H1 (cell line): ENCODE results near the gene DGKI. TPM values are rescaled to one million over a fixed set of nuclear protein-coding genes. Genes with fewer than 3 reads are reported as not detected.

Experiments used
- polyA plus RNA-seq, 7 experiments: library from polyadenylated mRNA; depleted of rRNA in 3 of 7; stranded (reverse) in 5 of 7; unstranded in 2 of 7; fragments of >200 nt in 5 of 7; fragments of 200-250 nt in 2 of 7; gene quantifications; 1 replicate in 5 of 7; 2 replicates in 1 of 7; 4 replicates in 1 of 7; pipeline versions ENCODE4 v1.2.1 to v1.2.3, GENCODE V29; 2011 to 2013; ENCODE audit warnings: missing spikeins in 2 of 7, mixed read lengths in 2 of 7
- small RNA-seq: library from polyadenylated mRNA; stranded (forward); fragments of <200 nt; extraction: miRNeasy Mini kit (QIAGEN cat#:217004); gene quantifications from one replicate; pipeline ENCODE3, GENCODE V24; 2013; ENCODE audit not compliant: insufficient read depth
- total RNA-seq: library from RNA; stranded (reverse); fragmentation: NEBNext Ultra II Directional; extraction: Animal tissue kit (Norgen Biotek cat#: 25700); gene quantifications from 2 replicates; pipeline ENCODE4 v1.2.1, GENCODE V29; 2021

The DGKI gene
- total and polyA plus RNA-seq, 2 of the 8 experiments (the other 6 are each of a cell fraction or from before 2014, with no cell fraction given): 0.20 to 0.71 TPM

Small RNA genes within 50 kb of the gene (small RNA-seq; reads per million reads assigned to genes)
- gene AC090498.1: not detected

Other genes starting within 250 kb of the DGKI start
- gene CREB3L2, start 155.1 kb upstream of the DGKI start, total RNA-seq: 48.3 and 51.9 TPM in 2 replicates
- 14.4 and 16.5 TPM in 2 replicates for gene CREB3L2, start 155.1 kb upstream of the DGKI start, polyA plus RNA-seq (2011; rRNA removed)
- gene AKR1D1, start 229.5 kb upstream of the DGKI start, total RNA-seq: not detected in 2 replicates
- gene AKR1D1, start 229.5 kb upstream of the DGKI start, polyA plus RNA-seq (2011; rRNA removed): not detected in 2 replicates